H1 (cell line): ENCODE data around the gene FRAT2.

Source experiments
- BRCA1 ChIP-seq: IDR thresholded peaks from 2 replicates; pipeline ENCODE4 v1.6.1; 2012; ENCODE audit warnings: low read depth, low read length, improper control_type of control experiment
- CREB1 ChIP-seq: IDR thresholded peaks from 2 replicates; pipeline ENCODE4 v1.6.1; 2012; ENCODE audit warnings: inconsistent platforms
- CTCF ChIP-seq, 3 experiments: IDR thresholded peaks; 1 replicate in 2 of 3; 2 replicates in 1 of 3; pipeline versions ENCODE4 v1.5.1 to v1.6.1; 2011; ENCODE audit warnings: low read length in 3 of 3, mild to moderate bottlenecking in 3 of 3, inconsistent platforms in 2 of 3, low read depth in 1 of 3, moderate library complexity in 1 of 3; ENCODE audit not compliant: insufficient read depth in 1 of 3; ENCODE audit errors: control extremely low read depth in 1 of 3
- MAX ChIP-seq: IDR thresholded peaks from 2 replicates; pipeline ENCODE4 v1.6.1; 2012; ENCODE audit warnings: inconsistent platforms
- POLR2A ChIP-seq, 2 experiments: IDR thresholded peaks; 1 replicate in 1 of 2; 2 replicates in 1 of 2; pipeline ENCODE4 v1.6.1; 2011; ENCODE audit warnings: low read depth in 2 of 2, low read length in 2 of 2, mild to moderate bottlenecking in 2 of 2; ENCODE audit errors: control extremely low read depth in 1 of 2
- ZNF274 ChIP-seq: IDR thresholded peaks from 2 replicates; pipeline ENCODE4 v1.7.0; 2012; ENCODE audit warnings: low read length, borderline replicate concordance; ENCODE audit errors: extremely low read depth

- TF ChIP-seq CREB1 (no peak), POLR2A (IDR thresholded peaks at IDR 0.05; ENCODE audit: control extremely low read depth in 1 of 2, low read depth in 2 of 2, low read length in 2 of 2) (no peak), CTCF (IDR thresholded peaks at IDR 0.05; ENCODE audit: control extremely low read depth in 1 of 3, insufficient read depth in 1 of 3, low read depth in 1 of 3, low read length in 3 of 3) (no peak), MAX (no peak), ZNF274 (no peak), BRCA1 (no peak)
Observed at GRCh38 chr10:97361537-97361901, 27.0 kb upstream of the FRAT2 start.
